ENCODE results near the gene NAA25. TPM values are rescaled to one million over a fixed set of nuclear protein-coding genes. Genes with fewer than 3 reads are reported as not detected.

Gene NAA25
- total and polyA plus RNA-seq, 9 of the 15 experiments (the other 6 are each of a cell fraction or from before 2014, with no cell fraction given): 26.6 to 59.6 (median 48.9) TPM

DNA sequence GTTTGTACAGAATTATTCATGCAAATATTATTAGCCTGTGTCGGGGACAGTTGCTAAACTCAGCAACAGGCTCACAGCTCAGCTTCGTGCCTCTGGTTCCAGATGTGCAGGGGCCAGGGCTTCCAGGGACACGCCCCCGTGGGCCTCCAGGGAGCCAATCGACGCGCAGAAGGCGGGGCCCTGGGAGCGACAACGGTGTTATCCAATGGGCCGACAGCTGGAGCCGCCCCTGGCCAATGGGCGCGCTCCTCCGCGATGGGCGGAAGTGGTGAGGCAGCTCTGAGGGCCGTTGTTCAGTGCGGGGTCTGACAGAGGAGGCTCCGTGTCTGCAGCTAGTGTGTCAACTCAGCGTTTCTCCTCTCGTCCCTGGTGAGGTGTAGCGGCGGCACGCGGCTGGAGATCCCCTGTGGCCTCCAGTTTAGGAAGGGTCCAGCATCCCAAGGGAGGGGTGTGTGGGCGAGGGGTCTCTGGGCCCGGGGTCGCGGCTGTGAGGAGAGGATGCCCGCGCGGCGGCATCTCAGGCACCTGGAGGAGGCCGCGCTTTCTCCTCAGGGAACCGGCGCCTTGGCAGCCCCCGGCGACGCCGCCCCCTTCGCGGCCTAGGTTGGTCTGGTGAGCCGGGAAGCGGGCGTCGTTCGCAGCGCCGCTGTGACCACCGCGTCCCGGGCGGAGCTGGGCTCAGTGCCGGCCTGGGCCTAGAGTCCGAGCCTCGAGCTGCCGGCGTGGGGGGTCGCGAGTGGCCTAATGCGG lies 16.8 kb upstream of the NAA25 start, which contains the start of gene TRAFD1 (continued):
- peak; percentile 38; the same call in 1 of the 2 replicates for TF ChIP-seq HBP1 (CRISPR knock-in tag; IDR thresholded peaks at IDR 0.05)
- TF ChIP-seq E2F3 (CRISPR knock-in tag; IDR thresholded peaks at IDR 0.05): no peak
- TF ChIP-seq KAT2B (IDR thresholded peaks at IDR 0.05; ENCODE audit: low read depth, low read length): no peak
- TF ChIP-seq, protein P1, sequence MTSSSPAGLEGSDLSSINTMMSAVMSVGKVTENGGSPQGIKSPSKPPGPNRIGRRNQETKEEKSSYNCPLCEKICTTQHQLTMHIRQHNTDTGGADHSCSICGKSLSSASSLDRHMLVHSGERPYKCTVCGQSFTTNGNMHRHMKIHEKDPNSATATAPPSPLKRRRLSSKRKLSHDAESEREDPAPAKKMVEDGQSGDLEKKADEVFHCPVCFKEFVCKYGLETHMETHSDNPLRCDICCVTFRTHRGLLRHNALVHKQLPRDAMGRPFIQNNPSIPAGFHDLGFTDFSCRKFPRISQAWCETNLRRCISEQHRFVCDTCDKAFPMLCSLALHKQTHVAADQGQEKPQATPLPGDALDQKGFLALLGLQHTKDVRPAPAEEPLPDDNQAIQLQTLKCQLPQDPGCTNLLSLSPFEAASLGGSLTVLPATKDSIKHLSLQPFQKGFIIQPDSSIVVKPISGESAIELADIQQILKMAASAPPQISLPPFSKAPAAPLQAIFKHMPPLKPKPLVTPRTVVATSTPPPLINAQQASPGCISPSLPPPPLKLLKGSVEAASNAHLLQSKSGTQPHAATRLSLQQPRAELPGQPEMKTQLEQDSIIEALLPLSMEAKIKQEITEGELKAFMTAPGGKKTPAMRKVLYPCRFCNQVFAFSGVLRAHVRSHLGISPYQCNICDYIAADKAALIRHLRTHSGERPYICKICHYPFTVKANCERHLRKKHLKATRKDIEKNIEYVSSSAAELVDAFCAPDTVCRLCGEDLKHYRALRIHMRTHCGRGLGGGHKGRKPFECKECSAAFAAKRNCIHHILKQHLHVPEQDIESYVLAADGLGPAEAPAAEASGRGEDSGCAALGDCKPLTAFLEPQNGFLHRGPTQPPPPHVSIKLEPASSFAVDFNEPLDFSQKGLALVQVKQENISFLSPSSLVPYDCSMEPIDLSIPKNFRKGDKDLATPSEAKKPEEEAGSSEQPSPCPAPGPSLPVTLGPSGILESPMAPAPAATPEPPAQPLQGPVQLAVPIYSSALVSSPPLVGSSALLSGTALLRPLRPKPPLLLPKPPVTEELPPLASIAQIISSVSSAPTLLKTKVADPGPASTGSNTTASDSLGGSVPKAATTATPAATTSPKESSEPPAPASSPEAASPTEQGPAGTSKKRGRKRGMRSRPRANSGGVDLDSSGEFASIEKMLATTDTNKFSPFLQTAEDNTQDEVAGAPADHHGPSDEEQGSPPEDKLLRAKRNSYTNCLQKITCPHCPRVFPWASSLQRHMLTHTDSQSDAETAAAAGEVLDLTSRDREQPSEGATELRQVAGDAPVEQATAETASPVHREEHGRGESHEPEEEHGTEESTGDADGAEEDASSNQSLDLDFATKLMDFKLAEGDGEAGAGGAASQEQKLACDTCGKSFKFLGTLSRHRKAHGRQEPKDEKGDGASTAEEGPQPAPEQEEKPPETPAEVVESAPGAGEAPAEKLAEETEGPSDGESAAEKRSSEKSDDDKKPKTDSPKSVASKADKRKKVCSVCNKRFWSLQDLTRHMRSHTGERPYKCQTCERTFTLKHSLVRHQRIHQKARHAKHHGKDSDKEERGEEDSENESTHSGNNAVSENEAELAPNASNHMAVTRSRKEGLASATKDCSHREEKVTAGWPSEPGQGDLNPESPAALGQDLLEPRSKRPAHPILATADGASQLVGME (CRISPR knock-in tag; IDR thresholded peaks at IDR 0.05): 0 out of 2 replicates have a peak, but pooled peaks have one; percentile 13
- TF ChIP-seq CBX1 (IDR thresholded peaks at IDR 0.05; ENCODE audit: low read depth): 0 out of 2 replicates have a peak, but pooled peaks have one; percentile 49
- peak; percentile 91 for TF ChIP-seq L3MBTL2 (IDR thresholded peaks at IDR 0.05)
- TF ChIP-seq SIN3A (IDR thresholded peaks at IDR 0.05; ENCODE audit: borderline replicate concordance in 2 of 2, control insufficient read depth in 1 of 2, low read depth in 2 of 2, low read length in 2 of 2): peak; percentile 58 to 76; a peak in 2 of 4 replicates
- TF ChIP-seq NR3C1 (CRISPR knock-in tag; IDR thresholded peaks at IDR 0.05): no peak
- TF ChIP-seq IRF2 (CRISPR knock-in tag; IDR thresholded peaks at IDR 0.05): no peak
- peak; percentile 47; the same call in 1 of the 2 replicates for TF ChIP-seq SIN3B (IDR thresholded peaks at IDR 0.05; ENCODE audit: low read depth)
- peak; percentile 90 for TF ChIP-seq TAF1 (IDR thresholded peaks at IDR 0.05; ENCODE audit: control insufficient read depth, extremely low read depth, insufficient read depth, low read length, severe bottlenecking)
- TF ChIP-seq, protein P2, sequence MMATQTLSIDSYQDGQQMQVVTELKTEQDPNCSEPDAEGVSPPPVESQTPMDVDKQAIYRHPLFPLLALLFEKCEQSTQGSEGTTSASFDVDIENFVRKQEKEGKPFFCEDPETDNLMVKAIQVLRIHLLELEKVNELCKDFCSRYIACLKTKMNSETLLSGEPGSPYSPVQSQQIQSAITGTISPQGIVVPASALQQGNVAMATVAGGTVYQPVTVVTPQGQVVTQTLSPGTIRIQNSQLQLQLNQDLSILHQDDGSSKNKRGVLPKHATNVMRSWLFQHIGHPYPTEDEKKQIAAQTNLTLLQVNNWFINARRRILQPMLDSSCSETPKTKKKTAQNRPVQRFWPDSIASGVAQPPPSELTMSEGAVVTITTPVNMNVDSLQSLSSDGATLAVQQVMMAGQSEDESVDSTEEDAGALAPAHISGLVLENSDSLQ (IDR thresholded peaks at IDR 0.05): peak; percentile 100
- TF ChIP-seq ELF4 (CRISPR knock-in tag; IDR thresholded peaks at IDR 0.05): 0 out of 2 replicates have a peak, but pooled peaks have one; percentile 25
- TF ChIP-seq ELK3 (CRISPR knock-in tag; IDR thresholded peaks at IDR 0.05): no peak
- no peak for TF ChIP-seq EWSR1 (IDR thresholded peaks at IDR 0.05; ENCODE audit: borderline replicate concordance, low read depth, partially characterized antibody)
- TF ChIP-seq CHD1 (IDR thresholded peaks at IDR 0.05; ENCODE audit: low read length): peak; percentile 91
- peak; percentile 74 for TF ChIP-seq MAFK (IDR thresholded peaks at IDR 0.05; ENCODE audit: low read length)
